ENCODE results near the gene SHKBP1. TPM values are rescaled to one million over a fixed set of nuclear protein-coding genes. Genes with fewer than 3 reads are reported as not detected.
A peak's percentile ranks its signal among the peaks of the same experiment; 100 is the strongest.

SHKBP1 gene
- total and polyA plus RNA-seq, 9 of the 15 experiments (the other 6 are each of a cell fraction or from before 2014, with no cell fraction given): 1.2 to 58.1 (median 22.3) TPM

DNA sequence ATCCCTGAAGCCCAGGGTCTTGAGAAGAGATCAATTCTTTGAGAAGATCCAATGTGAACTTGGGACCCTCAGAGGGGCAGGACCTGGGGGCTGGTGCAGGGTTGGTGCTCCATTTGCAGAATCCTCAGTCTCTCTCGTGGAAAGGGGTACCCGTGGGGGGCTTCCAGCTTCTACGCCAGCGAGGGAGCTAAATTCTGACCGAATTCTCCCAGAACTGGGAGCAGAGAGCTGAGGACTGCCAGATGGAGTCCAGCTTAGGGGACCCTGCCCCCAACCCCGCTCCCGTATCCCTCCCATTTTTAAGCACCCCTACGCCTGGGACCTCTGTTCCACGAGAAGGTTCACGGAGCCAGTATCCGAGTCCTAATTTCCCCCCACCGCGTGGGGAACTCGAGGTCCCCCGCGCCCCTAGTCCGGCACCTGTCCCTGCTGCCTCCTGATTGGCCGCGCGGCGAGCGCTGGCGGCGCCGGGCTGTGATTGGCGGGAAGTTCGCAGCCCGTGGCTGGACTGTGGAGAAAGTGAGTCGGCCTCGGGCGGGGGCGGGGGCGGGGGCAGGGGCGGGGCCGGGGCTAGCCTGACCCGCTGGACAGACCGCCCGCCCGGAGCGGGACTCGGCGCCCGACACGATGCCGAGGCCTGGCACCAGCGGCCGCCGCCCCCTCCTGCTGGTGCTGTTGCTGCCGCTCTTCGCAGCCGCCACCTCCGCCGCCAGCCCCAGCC is 20.1 kb downstream of the SHKBP1 start (continued):
- TF ChIP-seq, protein P1, sequence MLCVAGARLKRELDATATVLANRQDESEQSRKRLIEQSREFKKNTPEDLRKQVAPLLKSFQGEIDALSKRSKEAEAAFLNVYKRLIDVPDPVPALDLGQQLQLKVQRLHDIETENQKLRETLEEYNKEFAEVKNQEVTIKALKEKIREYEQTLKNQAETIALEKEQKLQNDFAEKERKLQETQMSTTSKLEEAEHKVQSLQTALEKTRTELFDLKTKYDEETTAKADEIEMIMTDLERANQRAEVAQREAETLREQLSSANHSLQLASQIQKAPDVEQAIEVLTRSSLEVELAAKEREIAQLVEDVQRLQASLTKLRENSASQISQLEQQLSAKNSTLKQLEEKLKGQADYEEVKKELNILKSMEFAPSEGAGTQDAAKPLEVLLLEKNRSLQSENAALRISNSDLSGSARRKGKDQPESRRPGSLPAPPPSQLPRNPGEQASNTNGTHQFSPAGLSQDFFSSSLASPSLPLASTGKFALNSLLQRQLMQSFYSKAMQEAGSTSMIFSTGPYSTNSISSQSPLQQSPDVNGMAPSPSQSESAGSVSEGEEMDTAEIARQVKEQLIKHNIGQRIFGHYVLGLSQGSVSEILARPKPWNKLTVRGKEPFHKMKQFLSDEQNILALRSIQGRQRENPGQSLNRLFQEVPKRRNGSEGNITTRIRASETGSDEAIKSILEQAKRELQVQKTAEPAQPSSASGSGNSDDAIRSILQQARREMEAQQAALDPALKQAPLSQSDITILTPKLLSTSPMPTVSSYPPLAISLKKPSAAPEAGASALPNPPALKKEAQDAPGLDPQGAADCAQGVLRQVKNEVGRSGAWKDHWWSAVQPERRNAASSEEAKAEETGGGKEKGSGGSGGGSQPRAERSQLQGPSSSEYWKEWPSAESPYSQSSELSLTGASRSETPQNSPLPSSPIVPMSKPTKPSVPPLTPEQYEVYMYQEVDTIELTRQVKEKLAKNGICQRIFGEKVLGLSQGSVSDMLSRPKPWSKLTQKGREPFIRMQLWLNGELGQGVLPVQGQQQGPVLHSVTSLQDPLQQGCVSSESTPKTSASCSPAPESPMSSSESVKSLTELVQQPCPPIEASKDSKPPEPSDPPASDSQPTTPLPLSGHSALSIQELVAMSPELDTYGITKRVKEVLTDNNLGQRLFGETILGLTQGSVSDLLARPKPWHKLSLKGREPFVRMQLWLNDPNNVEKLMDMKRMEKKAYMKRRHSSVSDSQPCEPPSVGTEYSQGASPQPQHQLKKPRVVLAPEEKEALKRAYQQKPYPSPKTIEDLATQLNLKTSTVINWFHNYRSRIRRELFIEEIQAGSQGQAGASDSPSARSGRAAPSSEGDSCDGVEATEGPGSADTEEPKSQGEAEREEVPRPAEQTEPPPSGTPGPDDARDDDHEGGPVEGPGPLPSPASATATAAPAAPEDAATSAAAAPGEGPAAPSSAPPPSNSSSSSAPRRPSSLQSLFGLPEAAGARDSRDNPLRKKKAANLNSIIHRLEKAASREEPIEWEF (CRISPR knock-in tag; IDR thresholded peaks at IDR 0.05): no peak
- TF ChIP-seq YY1 (IDR thresholded peaks at IDR 0.05; ENCODE audit: borderline replicate concordance in 1 of 3, control insufficient read depth in 1 of 3, extremely low read depth in 1 of 3, insufficient read depth in 3 of 3, insufficient read length in 1 of 3, insufficient replicate concordance in 2 of 3, low read depth in 1 of 3, low read length in 2 of 3): no peak
- no peak for TF ChIP-seq PYGO2 (tag; IDR thresholded peaks at IDR 0.05)
- no peak for TF ChIP-seq BRD4 (IDR thresholded peaks at IDR 0.05)
- TF ChIP-seq, protein P2, sequence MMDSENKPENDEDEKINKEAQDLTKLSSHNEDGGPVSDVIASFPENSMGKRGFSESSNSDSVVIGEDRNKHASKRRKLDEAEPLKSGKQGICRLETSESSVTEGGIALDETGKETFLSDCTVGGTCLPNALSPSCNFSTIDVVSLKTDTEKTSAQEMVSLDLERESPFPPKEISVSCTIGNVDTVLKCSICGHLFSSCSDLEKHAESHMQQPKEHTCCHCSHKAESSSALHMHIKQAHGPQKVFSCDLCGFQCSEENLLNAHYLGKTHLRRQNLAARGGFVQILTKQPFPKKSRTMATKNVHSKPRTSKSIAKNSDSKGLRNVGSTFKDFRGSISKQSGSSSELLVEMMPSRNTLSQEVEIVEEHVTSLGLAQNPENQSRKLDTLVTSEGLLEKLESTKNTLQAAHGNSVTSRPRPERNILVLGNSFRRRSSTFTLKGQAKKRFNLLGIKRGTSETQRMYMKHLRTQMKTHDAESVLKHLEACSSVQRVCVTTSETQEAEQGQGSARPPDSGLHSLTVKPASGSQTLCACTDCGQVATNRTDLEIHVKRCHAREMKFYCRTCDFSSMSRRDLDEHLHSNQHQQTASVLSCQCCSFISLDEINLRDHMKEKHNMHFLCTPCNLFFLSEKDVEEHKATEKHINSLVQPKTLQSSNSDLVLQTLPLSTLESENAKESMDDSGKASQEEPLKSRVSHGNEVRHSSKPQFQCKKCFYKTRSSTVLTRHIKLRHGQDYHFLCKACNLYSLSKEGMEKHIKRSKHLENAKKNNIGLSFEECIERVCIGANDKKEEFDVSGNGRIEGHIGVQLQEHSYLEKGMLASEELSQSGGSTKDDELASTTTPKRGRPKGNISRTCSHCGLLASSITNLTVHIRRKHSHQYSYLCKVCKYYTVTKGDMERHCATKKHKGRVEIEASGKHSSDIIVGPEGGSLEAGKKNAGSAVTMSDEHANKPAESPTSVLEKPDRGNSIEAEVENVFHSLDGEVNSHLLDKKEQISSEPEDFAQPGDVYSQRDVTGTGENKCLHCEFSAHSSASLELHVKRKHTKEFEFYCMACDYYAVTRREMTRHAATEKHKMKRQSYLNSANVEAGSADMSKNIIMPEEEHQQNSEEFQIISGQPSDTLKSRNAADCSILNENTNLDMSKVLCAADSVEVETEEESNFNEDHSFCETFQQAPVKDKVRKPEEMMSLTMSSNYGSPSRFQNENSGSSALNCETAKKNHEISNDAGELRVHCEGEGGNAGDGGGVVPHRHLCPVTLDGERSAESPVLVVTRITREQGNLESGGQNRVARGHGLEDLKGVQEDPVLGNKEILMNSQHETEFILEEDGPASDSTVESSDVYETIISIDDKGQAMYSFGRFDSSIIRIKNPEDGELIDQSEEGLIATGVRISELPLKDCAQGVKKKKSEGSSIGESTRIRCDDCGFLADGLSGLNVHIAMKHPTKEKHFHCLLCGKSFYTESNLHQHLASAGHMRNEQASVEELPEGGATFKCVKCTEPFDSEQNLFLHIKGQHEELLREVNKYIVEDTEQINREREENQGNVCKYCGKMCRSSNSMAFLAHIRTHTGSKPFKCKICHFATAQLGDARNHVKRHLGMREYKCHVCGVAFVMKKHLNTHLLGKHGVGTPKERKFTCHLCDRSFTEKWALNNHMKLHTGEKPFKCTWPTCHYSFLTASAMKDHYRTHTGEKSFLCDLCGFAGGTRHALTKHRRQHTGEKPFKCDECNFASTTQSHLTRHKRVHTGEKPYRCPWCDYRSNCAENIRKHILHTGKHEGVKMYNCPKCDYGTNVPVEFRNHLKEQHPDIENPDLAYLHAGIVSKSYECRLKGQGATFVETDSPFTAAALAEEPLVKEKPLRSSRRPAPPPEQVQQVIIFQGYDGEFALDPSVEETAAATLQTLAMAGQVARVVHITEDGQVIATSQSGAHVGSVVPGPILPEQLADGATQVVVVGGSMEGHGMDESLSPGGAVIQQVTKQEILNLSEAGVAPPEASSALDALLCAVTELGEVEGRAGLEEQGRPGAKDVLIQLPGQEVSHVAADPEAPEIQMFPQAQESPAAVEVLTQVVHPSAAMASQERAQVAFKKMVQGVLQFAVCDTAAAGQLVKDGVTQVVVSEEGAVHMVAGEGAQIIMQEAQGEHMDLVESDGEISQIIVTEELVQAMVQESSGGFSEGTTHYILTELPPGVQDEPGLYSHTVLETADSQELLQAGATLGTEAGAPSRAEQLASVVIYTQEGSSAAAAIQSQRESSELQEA (IDR thresholded peaks at IDR 0.05; ENCODE audit: low read depth): no peak
- no peak for TF ChIP-seq ZNF347 (CRISPR knock-in tag; IDR thresholded peaks at IDR 0.05; ENCODE audit: low read depth)
- TF ChIP-seq ZNF175 (CRISPR knock-in tag; IDR thresholded peaks at IDR 0.05; ENCODE audit: low read depth): no peak
- no peak for TF ChIP-seq CHD1 (IDR thresholded peaks at IDR 0.05; ENCODE audit: low read length)
- no peak for TF ChIP-seq RBBP5 (IDR thresholded peaks at IDR 0.05; ENCODE audit: borderline replicate concordance, insufficient read depth, low read length, poor library complexity, severe bottlenecking)
- TF ChIP-seq, protein P3, sequence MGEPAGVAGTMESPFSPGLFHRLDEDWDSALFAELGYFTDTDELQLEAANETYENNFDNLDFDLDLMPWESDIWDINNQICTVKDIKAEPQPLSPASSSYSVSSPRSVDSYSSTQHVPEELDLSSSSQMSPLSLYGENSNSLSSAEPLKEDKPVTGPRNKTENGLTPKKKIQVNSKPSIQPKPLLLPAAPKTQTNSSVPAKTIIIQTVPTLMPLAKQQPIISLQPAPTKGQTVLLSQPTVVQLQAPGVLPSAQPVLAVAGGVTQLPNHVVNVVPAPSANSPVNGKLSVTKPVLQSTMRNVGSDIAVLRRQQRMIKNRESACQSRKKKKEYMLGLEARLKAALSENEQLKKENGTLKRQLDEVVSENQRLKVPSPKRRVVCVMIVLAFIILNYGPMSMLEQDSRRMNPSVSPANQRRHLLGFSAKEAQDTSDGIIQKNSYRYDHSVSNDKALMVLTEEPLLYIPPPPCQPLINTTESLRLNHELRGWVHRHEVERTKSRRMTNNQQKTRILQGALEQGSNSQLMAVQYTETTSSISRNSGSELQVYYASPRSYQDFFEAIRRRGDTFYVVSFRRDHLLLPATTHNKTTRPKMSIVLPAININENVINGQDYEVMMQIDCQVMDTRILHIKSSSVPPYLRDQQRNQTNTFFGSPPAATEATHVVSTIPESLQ (CRISPR knock-in tag; IDR thresholded peaks at IDR 0.05): peak; percentile 97

All from K562 (cell line).